GM06990 (cell line): Measurements from ENCODE around the gene THPO.

Source experiments
- DNase-seq: peaks from one replicate; pipeline ENCODE4 v3.0.0-alpha.2; 2011; ENCODE audit not compliant: insufficient read length; ENCODE audit errors: extremely low read depth
- H3K27me3 ChIP-seq: replicated peaks from 2 replicates; pipeline ENCODE4 v1.6.0; 2011; ENCODE audit warnings: low read length; ENCODE audit not compliant: control insufficient read depth, insufficient read depth
- H3K36me3 ChIP-seq: 2 replicates; pipeline ENCODE4 v1.5.1; 2011; ENCODE audit warnings: low read length; ENCODE audit not compliant: control insufficient read depth, insufficient read depth
- H3K4me3 ChIP-seq: replicated peaks from 2 replicates; pipeline ENCODE4 v1.5.1; 2011; ENCODE audit warnings: low read depth, mild to moderate bottlenecking, control low read depth, low read length
- TF ChIP-seq, protein P1 (sequence below): IDR thresholded peaks from 2 replicates; pipeline ENCODE4 v1.5.1; 2011; ENCODE audit warnings: low read length, control low read depth, mild to moderate bottlenecking, inconsistent platforms; ENCODE audit not compliant: insufficient read depth, poor library complexity, severe bottlenecking

THPO gene

DNA sequence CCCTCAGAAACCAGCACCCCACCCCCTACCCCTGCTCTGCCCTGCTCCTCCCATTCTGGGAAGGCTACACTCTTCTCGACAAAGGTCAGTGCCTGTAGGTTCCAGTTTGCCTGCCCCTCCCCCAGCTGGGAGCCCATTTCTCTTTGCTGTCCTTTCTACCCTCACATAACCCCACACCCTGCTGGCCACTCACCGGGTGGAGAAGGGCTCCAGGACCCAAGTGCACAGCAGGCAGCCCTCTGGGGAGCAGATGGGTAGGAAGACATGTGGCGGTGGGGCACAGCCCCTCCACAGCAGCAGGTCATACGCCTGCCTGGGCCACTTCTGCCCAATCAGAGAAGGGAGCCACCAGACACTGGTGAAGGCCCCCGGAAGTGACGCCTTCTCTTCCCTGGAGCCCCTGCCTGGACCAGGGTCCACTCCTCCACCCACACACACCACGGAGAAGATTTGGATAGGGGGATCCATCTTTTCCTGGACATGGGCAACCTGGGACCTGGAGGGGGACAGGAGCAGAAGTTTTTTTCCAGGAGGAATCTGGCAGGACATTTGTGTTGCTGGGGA is at the start of gene THPO:
TSS of gene THPO (minus strand) at position 326 of the 564 bp plus-strand sequence. CDS start 1,948 bp downstream, outside the sequence.
- Histone ChIP-seq H3K27me3 (peaks cover 5% of the 10 kb centered on the region), H3K4me3 (no peak within 1 kb of the TSS)

GRCh38 chr3:184426691-184427141 is 48.7 kb upstream of the THPO start:
- no peaks in the 10 kb centered on the region for H3K36me3 ChIP-seq
- H3K4me3 ChIP-seq = no peak overlapping the region
- TF ChIP-seq, protein P1, sequence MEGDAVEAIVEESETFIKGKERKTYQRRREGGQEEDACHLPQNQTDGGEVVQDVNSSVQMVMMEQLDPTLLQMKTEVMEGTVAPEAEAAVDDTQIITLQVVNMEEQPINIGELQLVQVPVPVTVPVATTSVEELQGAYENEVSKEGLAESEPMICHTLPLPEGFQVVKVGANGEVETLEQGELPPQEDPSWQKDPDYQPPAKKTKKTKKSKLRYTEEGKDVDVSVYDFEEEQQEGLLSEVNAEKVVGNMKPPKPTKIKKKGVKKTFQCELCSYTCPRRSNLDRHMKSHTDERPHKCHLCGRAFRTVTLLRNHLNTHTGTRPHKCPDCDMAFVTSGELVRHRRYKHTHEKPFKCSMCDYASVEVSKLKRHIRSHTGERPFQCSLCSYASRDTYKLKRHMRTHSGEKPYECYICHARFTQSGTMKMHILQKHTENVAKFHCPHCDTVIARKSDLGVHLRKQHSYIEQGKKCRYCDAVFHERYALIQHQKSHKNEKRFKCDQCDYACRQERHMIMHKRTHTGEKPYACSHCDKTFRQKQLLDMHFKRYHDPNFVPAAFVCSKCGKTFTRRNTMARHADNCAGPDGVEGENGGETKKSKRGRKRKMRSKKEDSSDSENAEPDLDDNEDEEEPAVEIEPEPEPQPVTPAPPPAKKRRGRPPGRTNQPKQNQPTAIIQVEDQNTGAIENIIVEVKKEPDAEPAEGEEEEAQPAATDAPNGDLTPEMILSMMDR = no peak
- DNase-seq = no peak
- no peaks in the 10 kb centered on the region; the same call in 1 of the 2 replicates for H3K27me3 ChIP-seq

More for the DNA sequence above, at the start of gene THPO:
- H3K36me3 ChIP-seq = no peaks in the 10 kb centered on the region
- TF ChIP-seq, protein P1 = no peak
- no peak for DNase-seq

- Histone ChIP-seq H3K36me3 (no peaks in the 10 kb centered on the region), H3K27me3 (no peaks in the 10 kb centered on the region; the same call in 1 of the 2 replicates), H3K4me3 (no peak overlapping the region)
- TF ChIP-seq, protein P1 = no peak
- DNase-seq = no peak
Measured at GRCh38 chr3:184423561-184423960, 45.6 kb upstream of the THPO start.

- TF ChIP-seq, protein P1 = no peak
- no peak overlapping the region for H3K4me3 ChIP-seq
- DNase-seq = no peak
- no peaks in the 10 kb centered on the region for H3K36me3 ChIP-seq
- no peaks in the 10 kb centered on the region for H3K27me3 ChIP-seq
Measured at GRCh38 chr3:184419171-184419570, 41.2 kb upstream of the THPO start.

DNA sequence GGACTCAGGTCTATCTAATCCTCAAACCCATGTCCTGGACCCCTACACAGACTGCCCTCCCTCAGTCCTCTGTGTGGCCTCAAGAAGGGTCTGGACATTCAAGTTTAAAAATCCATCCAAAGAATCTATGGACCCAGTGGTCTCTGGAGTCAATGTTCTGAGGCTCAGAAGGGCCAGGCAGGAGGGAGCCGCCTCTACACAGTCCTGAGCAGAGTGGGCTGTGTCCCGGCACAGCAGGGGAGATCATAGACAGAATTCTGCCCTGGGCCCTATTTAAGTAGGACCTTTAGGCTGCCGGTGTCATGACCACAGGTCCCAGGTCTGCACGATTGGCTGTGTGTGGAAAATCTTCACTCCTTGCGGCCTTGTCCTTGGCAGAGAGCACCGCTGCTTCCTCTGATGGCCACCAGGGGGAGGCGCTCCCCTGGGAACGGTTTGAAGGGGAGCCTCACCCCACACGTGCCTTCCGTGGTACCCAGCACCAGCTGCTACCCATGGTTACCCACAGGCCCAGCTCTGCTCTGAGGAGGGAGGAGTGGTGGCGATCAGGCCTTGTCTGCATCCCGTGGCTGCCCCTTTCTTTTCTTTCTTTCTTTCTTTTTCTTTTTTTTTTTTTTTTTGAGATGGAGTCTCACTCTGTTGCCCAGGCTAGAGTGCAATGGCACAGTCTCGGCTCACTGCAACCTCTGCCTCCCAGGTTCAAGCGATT is 39.8 kb upstream of the THPO start:
- H3K4me3 ChIP-seq = no peak overlapping the region
- TF ChIP-seq, protein P1 = peak; percentile 95
- no peaks in the 10 kb centered on the region for H3K36me3 ChIP-seq
- DNase-seq = peak; percentile 54
- H3K27me3 ChIP-seq = no peaks in the 10 kb centered on the region
